ENCODE results near the gene NHSL2.

DNA sequence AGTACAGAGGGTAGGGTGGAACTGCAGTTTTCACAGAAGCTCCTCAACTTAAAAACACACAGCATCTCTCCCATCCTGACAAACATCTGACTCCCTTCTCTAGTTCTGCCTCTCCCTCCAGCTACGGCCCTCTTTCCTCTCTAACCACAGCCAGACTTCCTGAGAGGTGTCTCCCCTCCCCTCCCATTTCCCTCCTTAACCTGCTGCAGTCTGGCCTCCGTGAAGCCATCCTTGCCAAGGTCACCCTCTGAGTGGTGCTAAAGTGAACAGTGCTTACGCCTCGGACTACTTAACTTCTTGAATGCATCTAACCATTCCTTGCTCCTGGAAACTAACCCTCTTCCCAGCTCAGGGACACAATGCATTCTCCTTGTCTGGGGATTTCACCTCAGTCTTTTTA lies 167.8 kb downstream of the NHSL2 start:
- TF ChIP-seq EP300 (IDR thresholded peaks at IDR 0.05) (no peak), POLR2A (IDR thresholded peaks at IDR 0.05) (no peak)
- TF ChIP-seq, protein P1, sequence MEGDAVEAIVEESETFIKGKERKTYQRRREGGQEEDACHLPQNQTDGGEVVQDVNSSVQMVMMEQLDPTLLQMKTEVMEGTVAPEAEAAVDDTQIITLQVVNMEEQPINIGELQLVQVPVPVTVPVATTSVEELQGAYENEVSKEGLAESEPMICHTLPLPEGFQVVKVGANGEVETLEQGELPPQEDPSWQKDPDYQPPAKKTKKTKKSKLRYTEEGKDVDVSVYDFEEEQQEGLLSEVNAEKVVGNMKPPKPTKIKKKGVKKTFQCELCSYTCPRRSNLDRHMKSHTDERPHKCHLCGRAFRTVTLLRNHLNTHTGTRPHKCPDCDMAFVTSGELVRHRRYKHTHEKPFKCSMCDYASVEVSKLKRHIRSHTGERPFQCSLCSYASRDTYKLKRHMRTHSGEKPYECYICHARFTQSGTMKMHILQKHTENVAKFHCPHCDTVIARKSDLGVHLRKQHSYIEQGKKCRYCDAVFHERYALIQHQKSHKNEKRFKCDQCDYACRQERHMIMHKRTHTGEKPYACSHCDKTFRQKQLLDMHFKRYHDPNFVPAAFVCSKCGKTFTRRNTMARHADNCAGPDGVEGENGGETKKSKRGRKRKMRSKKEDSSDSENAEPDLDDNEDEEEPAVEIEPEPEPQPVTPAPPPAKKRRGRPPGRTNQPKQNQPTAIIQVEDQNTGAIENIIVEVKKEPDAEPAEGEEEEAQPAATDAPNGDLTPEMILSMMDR (IDR thresholded peaks at IDR 0.05) = no peak

Data from gastroesophageal sphincter (tissue), 3 donors.